Sciatic nerve (tissue), 2 donors: ENCODE results near the gene CADM1. TPM values are rescaled to one million over a fixed set of nuclear protein-coding genes. Genes with fewer than 3 reads are reported as not detected.
"Not testable (repeated sequence)": the region's sequence is repeated elsewhere in the genome, so short reads cannot be mapped to it uniquely, and the experiment has no call there.

Experiments
- ATAC-seq: fragments of 200-7000 bp; cut with Tn5 transposase; one replicate; pipeline ENCODE4 v1.9.1; 2020; ENCODE audit warnings: mild to moderate bottlenecking, moderate library complexity
- DNase-seq: peaks from one replicate; pipeline ENCODE4 v3.0.0-alpha.2; 2020; ENCODE audit warnings: low spot score
- intact Hi-C: fragments of 100-400 bp; cut with DNase I; formaldehyde crosslinking; loops from one replicate; pipeline ENCODE4 v1.14.2; 2022
- total RNA-seq: library from RNA; stranded (reverse); fragmentation: NEBNext Ultra II Directional; extraction: Animal tissue kit (Norgen Biotek cat#: 25700); gene quantifications from one replicate; pipeline ENCODE4 v1.2.1, GENCODE V29; 2021
- donor health status: DM: no; HTN: no; CAD: no.
- donor health status: DM: no; HTN: no; CAD: no.

Gene CADM1
- total RNA-seq, 1 donor from 2014 or later: 58.7 TPM

DNA sequence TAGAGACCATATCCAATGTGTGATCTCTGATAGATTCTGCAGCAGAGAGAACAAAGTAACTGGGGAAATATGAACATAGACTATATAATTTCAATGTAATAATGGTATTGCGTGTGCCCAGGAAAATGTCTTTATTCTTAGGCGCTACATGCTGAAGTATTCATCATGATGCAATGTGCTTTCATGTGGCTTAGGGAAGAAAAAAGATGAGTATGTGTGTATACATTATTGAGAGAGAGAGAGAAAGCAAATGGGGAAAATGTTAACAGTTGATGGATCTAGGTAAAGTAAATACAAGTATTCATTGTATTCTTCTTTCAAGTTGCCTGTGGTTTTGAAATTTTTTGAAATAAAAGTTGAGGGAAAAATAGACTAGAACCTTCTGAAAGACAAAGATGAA, 10.3 kb downstream of the CADM1 start:
- no peak for ATAC-seq

DNA sequence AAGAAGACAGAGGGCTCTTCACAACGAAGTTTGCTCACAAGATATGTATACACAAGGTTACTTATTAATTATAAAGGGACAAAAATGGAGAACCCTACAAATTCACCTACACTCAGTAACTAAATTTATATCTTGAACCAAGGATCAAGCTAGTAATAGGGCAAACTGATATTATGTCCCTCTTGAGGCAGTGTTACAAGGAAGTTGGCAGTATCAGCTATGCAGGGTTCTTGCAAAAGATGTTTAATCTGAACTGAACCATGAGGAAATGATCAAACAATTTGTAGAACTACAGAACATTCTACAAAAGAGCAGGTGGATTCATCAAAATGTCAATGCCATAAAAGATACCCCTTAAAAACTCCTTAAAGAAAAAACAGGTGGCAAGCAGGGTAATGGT, 10.7 kb downstream of the CADM1 start:
- ATAC-seq (no peak), DNase-seq (no peak)
- intact Hi-C loops: no loop called here

More for the DNA sequence above, 10.3 kb downstream of the CADM1 start:
- intact Hi-C loops: no loop called here
- no peak for DNase-seq

DNA sequence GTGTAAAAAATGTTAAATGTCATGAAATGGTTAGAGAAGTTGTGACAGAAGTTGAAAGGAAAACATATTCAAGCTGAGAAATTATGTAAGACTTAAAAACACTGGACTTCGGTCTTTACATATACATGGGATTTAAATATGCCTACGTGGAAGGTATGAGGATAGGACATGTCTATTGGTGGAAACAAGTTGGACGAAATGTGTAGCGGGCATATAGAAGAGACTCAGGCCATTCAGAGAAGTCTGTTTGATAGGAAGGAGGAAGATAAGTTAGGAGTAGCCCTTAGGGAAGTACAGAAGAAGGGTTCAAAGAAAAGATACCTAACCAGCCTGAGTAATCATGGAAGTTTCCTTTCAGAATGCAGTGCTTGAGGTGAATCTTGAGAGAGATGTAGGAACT, 14.7 kb downstream of the CADM1 start:
- no peak for DNase-seq
- intact Hi-C loops: no loop called here
- no peak for ATAC-seq

DNA sequence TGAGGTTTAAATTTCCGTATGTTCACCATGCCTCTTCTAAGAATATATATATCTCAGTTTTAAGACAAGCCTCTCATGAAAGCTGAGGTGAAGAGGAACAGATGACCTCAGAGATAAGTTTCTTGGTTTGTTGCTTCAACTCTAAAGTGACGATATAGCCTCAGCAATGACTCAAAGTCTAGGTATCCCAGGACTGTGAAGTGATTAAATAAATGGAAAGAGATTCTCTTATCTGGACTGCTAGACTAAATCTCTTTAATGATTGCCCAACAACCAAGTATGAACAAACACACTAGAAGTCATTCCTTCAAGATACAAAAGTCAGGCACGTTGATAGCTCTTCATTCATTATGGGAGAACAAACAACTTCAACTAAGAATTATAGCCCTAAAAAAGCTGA, 15.3 kb downstream of the CADM1 start:
- DNase-seq: no peak
- intact Hi-C loops: no loop called here
- no peak for ATAC-seq

DNA sequence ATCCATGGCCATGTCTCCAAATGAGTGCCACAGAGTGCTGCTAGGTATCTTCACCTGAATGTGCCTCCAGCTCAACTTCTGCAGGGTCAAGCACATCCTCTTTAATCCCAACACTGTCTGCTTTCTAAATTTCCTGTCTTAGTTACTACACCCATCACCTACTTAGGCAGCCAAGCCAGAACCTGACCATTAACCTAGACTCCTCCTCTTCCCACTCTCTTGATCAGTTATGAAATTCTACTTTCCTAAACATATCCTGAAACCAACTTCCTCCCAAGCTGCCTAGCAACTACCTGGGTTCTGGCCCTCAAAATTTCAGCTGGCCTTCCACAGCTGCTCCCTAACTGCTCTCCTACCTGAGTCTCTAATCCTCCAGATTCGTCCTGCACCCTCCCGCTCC, 22.7 kb downstream of the CADM1 start:
- DNase-seq (no peak), ATAC-seq (no peak)
- intact Hi-C loops: no loop called here

DNA sequence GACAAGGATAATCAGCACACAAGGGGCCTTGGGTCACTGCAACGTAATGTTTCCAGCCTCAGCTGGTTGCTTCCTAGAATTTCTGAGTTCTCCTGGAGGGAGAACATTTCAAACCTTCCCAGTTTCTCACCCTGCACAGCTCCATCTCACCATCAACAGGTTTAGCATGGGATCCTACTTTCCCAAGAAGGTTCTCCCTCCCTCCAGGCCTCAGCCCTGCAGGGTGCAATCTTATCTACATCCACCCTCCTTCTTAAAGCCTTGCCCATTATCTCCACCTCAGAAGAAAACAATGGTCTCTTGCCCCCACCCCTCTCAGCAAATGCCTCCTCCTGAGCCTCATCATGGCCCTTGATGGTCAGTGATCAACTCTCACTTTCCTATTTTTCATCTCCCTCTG, 23.6 kb downstream of the CADM1 start:
- ATAC-seq (no peak), DNase-seq (no peak)
- intact Hi-C loops: no loop called here

DNA sequence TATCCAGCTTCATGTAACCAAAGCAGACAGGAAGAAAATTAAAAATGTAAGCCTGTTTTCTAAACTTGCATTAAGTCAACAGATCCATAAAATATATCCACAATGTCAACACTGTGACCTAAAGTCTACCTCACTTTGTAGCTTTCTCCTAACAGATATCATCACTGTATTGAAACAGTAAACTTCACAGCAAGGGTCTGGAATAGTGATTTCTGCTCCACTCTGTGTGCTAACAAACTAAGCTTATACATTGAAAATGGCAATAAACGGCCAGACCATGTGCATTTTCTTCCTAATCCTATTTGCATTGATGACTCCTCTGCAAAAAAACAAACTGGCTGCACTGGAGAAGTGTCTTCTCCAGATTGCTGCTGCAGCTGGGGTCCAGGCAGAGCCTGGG, 26.8 kb downstream of the CADM1 start:
- no peak for DNase-seq
- intact Hi-C loops: no loop called here
- no peak for ATAC-seq

DNA sequence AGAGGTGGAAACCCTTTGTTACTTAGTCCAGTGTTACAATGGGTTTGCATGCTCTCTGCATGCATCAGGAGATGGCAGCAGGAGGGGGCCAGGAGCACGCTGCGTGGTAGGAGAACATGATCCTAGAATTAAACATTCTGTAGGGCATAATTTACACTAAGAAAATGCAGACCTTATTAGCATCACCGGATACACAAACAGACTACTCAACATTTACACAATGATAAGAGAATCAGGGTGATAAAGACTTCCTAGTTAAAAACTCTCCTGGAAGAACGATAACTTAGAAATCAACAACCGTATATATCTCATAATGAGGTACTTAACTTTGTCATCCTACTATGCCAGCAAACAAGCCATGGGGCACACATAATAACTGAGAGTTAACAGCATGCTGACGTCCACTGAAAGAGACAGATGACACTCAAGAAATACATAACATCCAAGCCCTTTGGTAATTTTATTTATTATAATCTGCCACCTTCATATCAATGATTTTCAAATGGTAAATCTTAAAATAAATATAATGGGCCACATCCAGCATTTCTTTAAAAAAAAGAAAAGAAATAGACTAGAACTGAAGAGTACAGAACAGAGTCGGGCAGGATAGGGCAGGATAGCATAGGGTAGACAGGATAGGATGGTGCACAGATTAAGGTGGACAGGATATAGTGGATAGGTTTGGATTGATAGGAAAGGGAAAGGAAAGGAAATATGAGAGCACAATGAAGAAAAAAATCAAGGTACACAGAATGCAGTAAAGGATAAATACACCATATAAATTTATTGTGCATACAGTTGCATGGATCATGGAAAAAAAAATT, 27.5 kb downstream of the CADM1 start:
- ATAC-seq (no peak), DNase-seq (no peak)
- intact Hi-C loops: no loop called here

DNA sequence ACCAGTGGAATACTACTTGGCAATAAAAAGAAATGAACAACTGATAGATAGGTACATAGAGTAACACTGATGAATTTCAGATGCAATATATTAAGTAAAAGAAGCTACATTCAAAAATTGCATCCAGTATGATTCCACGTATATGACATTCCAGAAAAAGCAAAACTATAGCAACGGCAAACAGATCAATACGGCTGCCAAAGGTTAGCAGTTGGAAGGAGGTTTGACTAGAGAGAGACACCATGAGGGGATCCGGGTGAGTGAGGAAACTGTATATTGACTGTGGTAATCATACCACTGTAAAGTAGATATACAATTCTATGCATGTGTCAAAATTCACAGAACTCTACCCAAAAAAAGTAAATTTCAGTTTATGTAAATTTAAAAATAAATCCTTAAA, 28.7 kb downstream of the CADM1 start:
- DNase-seq (no peak), ATAC-seq (no peak)
- intact Hi-C loops: no loop called here

DNA sequence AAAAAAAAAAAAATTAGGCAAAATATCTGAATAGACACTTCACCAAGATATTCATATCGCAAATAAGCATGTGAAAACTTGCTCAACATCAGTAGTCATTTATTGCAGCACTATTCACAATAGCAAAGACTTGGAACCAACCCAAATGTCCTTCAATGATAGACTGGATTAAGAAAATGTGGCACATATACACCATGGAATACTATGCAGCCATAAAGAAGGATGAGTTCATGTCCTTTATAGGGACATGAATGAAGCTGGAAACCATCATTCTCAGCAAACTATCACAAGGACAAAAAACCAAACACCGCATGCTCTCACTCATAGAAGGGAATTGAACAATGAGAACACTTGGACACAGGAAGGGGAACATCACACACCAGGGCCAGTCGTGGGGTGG, 29.9 kb downstream of the CADM1 start:
- DNase-seq, ATAC-seq, intact Hi-C loops: not testable (repeated sequence)

DNA sequence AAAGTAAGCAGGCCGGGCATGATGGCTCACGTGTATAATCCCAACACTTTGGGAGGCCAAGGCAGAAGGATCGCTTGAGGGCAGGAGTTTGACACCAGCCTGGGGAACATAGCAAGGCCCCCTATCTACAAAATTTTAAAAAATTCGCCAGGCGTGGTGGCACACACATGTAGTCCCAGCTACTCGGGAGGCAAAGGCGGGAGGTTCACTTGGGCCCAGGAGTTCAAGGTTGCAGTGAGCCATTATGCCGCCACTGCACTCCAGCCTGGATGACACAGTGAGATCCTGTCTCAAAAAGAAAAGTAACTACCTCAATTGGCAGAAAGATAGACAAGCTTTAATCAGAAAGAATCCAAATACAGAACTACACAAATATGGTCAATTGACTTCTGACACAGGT, 31.0 kb downstream of the CADM1 start:
- no peak for ATAC-seq
- intact Hi-C loops: no loop called here

DNA sequence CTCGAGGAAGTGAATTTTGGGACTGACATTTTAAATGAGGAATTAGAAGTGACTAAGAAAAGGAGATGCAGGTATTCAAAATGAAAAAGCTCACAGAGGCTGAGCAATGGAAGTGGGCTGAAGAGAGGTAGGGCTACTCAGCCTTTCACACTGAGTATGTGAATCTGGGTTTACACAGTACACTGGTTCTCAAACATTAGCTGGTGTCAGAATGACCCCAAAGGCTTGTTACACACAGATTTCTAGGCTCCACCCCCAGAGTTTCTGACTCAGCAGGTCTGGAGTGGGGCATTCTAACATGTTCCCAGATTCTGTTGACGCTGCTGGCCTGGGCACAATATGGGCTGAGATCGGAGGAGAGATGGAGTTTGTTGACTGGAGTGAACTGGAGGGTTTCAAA, 32.8 kb downstream of the CADM1 start:
- no peak for ATAC-seq
- intact Hi-C loops: no loop called here
- DNase-seq: no peak

More for the DNA sequence above, 31.0 kb downstream of the CADM1 start:
- DNase-seq: no peak

DNA sequence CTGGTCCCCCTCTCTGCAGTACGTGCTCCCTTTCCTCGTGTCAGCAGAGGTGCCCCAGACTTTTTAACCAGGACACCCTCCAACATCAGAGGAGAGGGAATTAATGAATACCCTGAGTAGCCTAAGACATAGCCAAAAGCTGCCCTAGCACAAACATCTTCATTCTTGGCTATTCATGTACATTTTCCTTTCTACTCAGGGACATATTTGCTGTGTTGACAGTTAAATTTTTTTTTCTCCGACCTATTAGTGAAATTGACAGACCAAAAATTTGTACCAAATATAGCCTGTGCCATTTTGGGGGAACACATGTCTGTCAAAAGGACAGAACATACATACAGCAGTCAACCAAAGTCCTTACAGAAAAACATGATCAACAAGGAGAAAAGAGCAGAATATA, 33.3 kb downstream of the CADM1 start:
- no peak for ATAC-seq
- no peak for DNase-seq
- intact Hi-C loops: no loop called here

DNA sequence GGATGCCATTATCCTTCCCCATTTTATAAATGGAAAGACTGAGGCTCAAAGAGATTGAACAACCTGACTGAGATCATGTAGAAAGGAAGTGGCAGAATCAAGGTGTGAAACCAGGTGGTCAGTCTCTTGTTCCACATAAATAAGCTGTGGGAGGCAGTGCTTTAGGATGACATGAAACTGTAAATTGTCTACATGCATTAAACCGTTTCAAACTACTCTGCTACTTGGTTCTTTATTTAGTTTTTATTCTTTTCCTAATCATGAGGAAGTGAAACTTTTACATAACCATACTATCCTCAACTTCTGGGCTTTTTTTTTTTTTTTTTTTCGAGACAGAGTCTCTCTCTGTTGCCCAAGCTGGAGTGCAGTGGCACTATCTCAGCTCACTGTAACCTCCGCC, 34.9 kb downstream of the CADM1 start:
- ATAC-seq: no peak
- no peak for DNase-seq
- intact Hi-C loops: no loop called here

DNA sequence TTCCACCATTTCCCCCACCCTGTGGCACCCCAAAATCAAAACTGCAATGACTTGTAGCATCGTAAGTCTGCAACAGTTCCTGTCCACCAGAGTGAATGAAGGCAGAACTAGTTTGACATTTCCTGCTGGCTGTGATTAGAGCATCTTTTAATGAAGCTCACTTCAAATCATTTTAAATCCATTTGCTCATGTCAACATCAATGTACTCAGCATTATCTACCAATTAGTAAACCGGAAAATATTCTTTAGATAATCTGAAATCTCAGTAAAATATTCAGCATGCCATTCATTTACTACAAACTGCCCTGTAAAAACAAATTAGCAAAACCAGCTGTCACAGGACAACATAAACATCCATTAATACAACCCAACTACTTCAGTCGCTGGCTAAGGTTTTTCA, 38.1 kb downstream of the CADM1 start:
- DNase-seq (no peak), ATAC-seq (no peak)
- intact Hi-C loops: no loop called here

DNA sequence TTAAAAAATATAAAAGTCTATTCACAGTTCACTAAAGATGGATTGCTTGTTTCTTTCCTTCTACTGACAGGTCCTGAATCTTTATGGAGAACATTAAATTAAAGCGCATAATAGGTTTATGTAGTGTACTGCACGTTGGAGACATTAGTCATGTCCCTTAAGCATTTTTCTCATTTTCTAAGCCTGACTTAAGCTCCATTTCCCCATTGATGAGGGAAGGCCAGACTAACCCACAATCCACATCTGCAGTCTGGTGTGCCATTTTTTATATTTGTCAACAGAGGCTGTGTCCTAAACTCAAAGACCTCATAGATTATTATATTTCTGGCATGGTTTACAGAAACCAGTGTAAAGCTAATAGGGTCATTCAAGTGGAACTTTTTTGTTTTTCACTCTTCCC, 39.9 kb downstream of the CADM1 start:
- DNase-seq (no peak), ATAC-seq (no peak)
- intact Hi-C loops: no loop called here

DNA sequence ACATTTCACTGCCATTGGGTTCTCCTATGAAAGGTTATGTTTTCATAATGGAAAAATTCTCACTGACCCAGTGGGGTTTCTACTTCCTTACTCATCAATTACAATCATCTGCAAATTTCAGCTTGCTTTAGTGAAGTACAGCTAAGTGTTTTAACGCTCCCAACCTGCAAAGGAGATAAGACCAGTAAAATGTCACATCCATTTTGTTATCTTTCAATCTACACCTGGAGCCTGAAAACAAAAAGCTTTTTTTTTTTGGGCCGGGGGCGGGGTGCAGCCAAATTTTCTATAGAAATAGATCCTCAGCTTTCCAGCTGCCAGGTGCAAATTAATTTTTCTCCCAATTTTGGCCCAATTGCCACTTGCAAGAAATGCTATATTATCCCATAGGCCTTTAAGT, 40.6 kb downstream of the CADM1 start:
- intact Hi-C loops: no loop called here
- no peak for DNase-seq
- ATAC-seq: no peak

DNA sequence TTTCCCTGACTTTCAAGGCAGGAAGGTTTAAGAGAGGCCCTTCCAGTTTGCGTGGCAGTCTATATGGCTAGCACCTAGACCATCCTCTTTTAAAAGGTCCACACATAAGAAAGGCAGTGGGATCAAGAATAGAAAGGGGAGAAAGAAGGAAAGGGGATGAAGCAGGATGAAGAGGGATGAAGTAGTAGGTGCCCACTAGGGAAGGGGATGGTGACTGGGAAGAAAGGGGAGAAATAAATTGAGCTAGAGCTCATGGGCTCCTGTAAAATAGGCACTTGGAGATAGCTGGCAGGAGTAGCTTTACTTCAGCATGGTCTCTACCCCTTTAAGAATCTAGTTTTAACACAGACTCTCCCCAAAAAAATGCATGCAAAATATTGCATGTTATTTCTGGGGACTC, 41.5 kb downstream of the CADM1 start:
- DNase-seq (no peak), ATAC-seq (no peak)
- intact Hi-C loops: no loop called here

DNA sequence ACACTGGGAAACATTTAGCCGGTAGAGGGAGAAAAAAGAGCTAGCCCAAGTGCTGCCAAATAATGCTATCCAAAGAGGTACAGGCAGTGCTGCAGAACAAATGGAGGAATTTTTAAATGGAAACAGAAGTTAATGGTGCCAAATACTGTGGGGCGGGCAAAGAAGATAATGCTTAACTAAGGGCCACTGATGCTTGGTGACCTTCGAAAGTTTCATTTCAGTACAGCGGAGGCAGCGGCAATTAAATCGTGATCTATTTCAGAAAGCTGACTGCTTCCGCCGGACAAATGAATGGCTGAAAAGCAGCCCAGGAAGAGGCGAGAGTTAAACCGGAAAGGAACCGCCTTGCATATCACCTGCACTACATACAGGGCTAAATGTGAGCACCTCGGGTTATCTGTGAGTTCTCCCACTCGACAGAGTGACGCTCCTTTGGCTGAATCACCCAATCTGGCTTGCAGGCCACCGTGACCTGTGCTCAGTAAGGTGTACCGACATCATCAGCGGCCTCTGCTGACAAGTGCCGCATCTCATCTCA, 42.1 kb downstream of the CADM1 start:
- intact Hi-C loops: no loop called here
- no peak for DNase-seq
- ATAC-seq: no peak

DNA sequence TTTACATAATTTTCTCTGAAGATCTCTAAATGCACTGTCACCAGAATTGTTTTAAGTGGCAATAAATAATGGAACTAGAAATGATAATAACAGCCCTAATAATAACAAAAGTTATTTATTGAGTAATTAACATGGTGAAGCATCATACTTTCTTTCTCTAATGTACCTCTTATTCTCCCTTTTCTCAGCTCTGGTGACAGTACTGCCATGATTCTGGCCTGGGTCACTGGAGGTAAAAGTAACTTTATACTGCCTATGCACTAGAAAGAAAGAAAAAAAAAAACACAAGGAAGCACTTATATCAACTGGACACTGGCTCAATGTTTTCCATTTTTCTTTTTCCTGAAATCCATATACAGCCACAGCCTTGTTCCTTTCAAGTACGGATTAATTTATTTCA, 43.7 kb downstream of the CADM1 start:
- no peak for ATAC-seq
- intact Hi-C loops: no loop called here
- DNase-seq: no peak

DNA sequence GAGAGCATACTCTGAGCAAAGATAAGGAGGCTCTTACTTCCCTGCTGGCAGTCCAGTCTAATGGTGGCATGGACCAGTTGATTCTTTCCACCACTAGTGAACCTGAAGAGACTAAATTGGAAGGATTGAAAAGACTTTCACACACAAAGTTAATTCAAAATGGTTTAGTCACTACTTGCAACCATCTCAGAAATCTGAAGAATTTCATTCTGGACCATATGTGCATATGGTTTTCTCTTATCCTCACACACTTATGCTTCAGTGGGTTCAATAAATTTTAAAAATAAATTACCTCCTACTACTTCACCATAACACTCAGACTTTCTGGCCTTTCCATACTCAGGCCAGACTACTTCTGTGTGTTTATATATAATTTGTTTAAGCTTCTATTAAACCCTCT, 44.7 kb downstream of the CADM1 start:
- DNase-seq (no peak), ATAC-seq (no peak)
- intact Hi-C loops: no loop called here
